ENCODE results near the gene ECEL1. TPM values are rescaled to one million over a fixed set of nuclear protein-coding genes. Genes with fewer than 3 reads are reported as not detected.
"Not testable (repeated sequence)": the region's sequence is repeated elsewhere in the genome, so short reads cannot be mapped to it uniquely, and the experiment has no call there.

ECEL1 gene
- total and polyA plus RNA-seq, 8 donors, result 0.30 to 1.1 (median 0.76) TPM; not detected in 2

GRCh38 chr2:232533944-232534710 is 46.5 kb upstream of the ECEL1 start:
- WGBS, 2 donors, result 83% methylated on average over 13 of the region's 13 CpGs
- DNase-seq, result peak in 2 of 6 donors; percentile 38 to 58
- intact Hi-C loops (cut with DNase I), result no loop called here
- Histone ChIP-seq H3K4me1 (no peaks in the 10 kb centered on the region), H3K27me3 (no peaks in the 10 kb centered on the region), H3K4me3 (no peak overlapping the region), H3K36me3 (no peaks in the 10 kb centered on the region), H3K27ac (no peak overlapping the region), H3K9me3 (no peaks in the 10 kb centered on the region)
- TF ChIP-seq CTCF (IDR thresholded peaks at IDR 0.05), result no peak
- ATAC-seq, result no peak
- no peak for FAIRE-seq

GRCh38 chr2:232532821-232533220 is 45.2 kb upstream of the ECEL1 start:
- H3K27ac ChIP-seq; H3K9me3 ChIP-seq; H3K36me3 ChIP-seq; FAIRE-seq; intact Hi-C loops (cut with DNase I); H3K4me3 ChIP-seq; H3K27me3 ChIP-seq; ATAC-seq; H3K4me1 ChIP-seq: not testable (repeated sequence)
- WGBS, 2 donors, result 78 to 87% methylated on average over 7 of the region's 7 CpGs
- DNase-seq, result peak in 2 of 6 donors; percentile 11 to 25

GRCh38 chr2:232532419-232532818 is 44.8 kb upstream of the ECEL1 start:
- TF ChIP-seq CTCF (IDR thresholded peaks at IDR 0.05), result no peak
- DNase-seq, result peak in 2 of 6 donors; percentile 19 to 31
- FAIRE-seq, result no peak
- Histone ChIP-seq H3K9me3 (no peaks in the 10 kb centered on the region), H3K36me3 (no peaks in the 10 kb centered on the region), H3K27ac (no peak overlapping the region), H3K4me1 (no peaks in the 10 kb centered on the region), H3K27me3 (no peaks in the 10 kb centered on the region), H3K4me3 (no peak overlapping the region)
- intact Hi-C loops (cut with DNase I), result no loop called here
- WGBS, 2 donors, result 38 to 41% methylated on average over 9 of the region's 9 CpGs
- no peak for ATAC-seq

GRCh38 chr2:232530626-232531260 is 43.1 kb upstream of the ECEL1 start:
- Histone ChIP-seq H3K27me3 (no peaks in the 10 kb centered on the region), H3K27ac (no peak overlapping the region), H3K9me3 (no peaks in the 10 kb centered on the region), H3K36me3 (no peaks in the 10 kb centered on the region), H3K4me3 (no peak overlapping the region), H3K4me1 (no peaks in the 10 kb centered on the region)
- TF ChIP-seq CTCF (IDR thresholded peaks at IDR 0.05), result no peak
- 51 to 52% methylated on average over 9 of the region's 9 CpGs for WGBS, 2 donors
- intact Hi-C loops (cut with DNase I), result no loop called here
- ATAC-seq, result no peak
- FAIRE-seq, result no peak
- peak in 2 of 6 donors; percentile 28 to 38 for DNase-seq

GRCh38 chr2:232529806-232530547 is 42.3 kb upstream of the ECEL1 start:
- Histone ChIP-seq H3K9me3 (no peaks in the 10 kb centered on the region), H3K4me3 (no peak overlapping the region), H3K36me3 (no peaks in the 10 kb centered on the region), H3K27ac (no peak overlapping the region), H3K4me1 (peaks cover 0 to 7% (median 3%) of the 10 kb centered on the region in 3 donors), H3K27me3 (no peaks in the 10 kb centered on the region)
- FAIRE-seq, result no peak
- DNase-seq, result peak in 2 of 6 donors; percentile 42 to 48
- intact Hi-C loops (cut with DNase I), result no loop called here
- ATAC-seq, result no peak
- 76 to 89% methylated on average over 17 of the region's 17 CpGs for WGBS, 2 donors
- TF ChIP-seq CTCF (IDR thresholded peaks at IDR 0.05), result no peak

Data from pancreas (tissue), 10 donors.